ENCODE data around the gene RYR2. TPM values are rescaled to one million over a fixed set of nuclear protein-coding genes. Genes with fewer than 3 reads are reported as not detected.

RYR2 gene
- polyA plus RNA-seq, 1 of the 3 experiments (the other 2 are of a cell fraction), result under 0.01 TPM

DNA sequence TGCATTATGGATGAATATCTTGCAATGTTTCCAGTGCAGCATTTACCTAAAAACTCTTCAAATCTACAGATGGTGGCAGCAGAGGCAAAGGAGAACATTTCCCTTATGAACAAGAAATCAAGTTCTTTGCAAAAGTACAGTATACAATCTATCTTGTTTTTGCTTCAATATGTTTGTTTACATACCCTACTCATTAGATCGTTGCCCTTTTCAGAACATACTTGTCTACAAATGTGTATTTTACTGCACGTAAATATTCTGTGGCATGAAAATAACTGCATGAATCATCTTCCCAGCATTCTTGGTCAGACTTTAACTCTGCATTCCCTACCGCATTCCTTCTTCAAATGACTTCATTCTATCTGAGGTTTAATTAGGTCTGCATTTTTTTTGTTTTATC lies 636.0 kb downstream of the RYR2 start:
- Histone ChIP-seq H3F3A (replicated peaks; ENCODE audit: insufficient read depth) (no peaks in the 10 kb centered on the region), H3K4me1 (ENCODE audit: control insufficient read depth in 1 of 2, insufficient read depth in 2 of 2, low read depth in 1 of 2, low read length in 1 of 2) (no peaks in the 10 kb centered on the region; a peak in 1 of 4 replicates), H2AFZ (ENCODE audit: low read depth) (no peak overlapping the region), H3K9me3 (no peaks in the 10 kb centered on the region), H3K4me2 (no peak overlapping the region), H3K27ac (ENCODE audit: low read depth in 2 of 2, low read length in 1 of 2) (no peak overlapping the region), H3K27me3 (ENCODE audit: insufficient read depth) (no peaks in the 10 kb centered on the region), H3K9me2 (no peaks in the 10 kb centered on the region), H3K79me2 (ENCODE audit: insufficient read depth) (no peaks in the 10 kb centered on the region), H4K20me1 (ENCODE audit: insufficient read depth) (no peaks in the 10 kb centered on the region), H3K36me3 (replicated peaks in 1 of 2; ENCODE audit: control insufficient read depth in 1 of 2, insufficient read depth in 2 of 2, low read length in 1 of 2) (no peaks in the 10 kb centered on the region), H3K4me3 (ENCODE audit: low read depth in 2 of 2, low read length in 1 of 2) (peak overlapping the region in 1 of 2 experiments; percentile 12; a peak in 1 of 4 replicates), H3K9ac (no peak overlapping the region)
- CTCF ChIA-PET, result interaction anchor here (0.7 to 2.5 kb wide), 16 partner anchors 8 to 186 kb away, joined by 3 to 25 read pairs (median 6); no protein-coding TSS in a partner anchor
- DNase-seq, result peak; percentile 21
- TF ChIP-seq, protein P1, sequence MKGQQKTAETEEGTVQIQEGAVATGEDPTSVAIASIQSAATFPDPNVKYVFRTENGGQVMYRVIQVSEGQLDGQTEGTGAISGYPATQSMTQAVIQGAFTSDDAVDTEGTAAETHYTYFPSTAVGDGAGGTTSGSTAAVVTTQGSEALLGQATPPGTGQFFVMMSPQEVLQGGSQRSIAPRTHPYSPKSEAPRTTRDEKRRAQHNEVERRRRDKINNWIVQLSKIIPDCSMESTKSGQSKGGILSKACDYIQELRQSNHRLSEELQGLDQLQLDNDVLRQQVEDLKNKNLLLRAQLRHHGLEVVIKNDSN (IDR thresholded peaks at IDR 0.05; ENCODE audit: borderline replicate concordance, low read depth), result no peak
- TF ChIP-seq TEAD4 (IDR thresholded peaks at IDR 0.05; ENCODE audit: borderline replicate concordance, insufficient read depth), result no peak
- TF ChIP-seq, protein P2, sequence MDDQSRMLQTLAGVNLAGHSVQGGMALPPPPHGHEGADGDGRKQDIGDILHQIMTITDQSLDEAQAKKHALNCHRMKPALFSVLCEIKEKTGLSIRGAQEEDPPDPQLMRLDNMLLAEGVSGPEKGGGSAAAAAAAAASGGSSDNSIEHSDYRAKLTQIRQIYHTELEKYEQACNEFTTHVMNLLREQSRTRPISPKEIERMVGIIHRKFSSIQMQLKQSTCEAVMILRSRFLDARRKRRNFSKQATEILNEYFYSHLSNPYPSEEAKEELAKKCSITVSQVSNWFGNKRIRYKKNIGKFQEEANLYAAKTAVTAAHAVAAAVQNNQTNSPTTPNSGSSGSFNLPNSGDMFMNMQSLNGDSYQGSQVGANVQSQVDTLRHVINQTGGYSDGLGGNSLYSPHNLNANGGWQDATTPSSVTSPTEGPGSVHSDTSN (IDR thresholded peaks at IDR 0.05), result no peak
- TF ChIP-seq GATA2 (CRISPR knock-in tag; IDR thresholded peaks at IDR 0.05), result no peak
- TF ChIP-seq FOXJ3 (CRISPR knock-in tag; IDR thresholded peaks at IDR 0.05), result no peak
- no peak for TF ChIP-seq POLR2AphosphoS5 (IDR thresholded peaks at IDR 0.05; ENCODE audit: low read depth, low read length)
- TF ChIP-seq NFIC (IDR thresholded peaks at IDR 0.05; ENCODE audit: borderline replicate concordance), result no peak
- peak; percentile 87 for TF ChIP-seq RAD21 (IDR thresholded peaks at IDR 0.05; ENCODE audit: low read length)
- no peak for TF ChIP-seq JUND (IDR thresholded peaks at IDR 0.05)
- TF ChIP-seq, protein P3, sequence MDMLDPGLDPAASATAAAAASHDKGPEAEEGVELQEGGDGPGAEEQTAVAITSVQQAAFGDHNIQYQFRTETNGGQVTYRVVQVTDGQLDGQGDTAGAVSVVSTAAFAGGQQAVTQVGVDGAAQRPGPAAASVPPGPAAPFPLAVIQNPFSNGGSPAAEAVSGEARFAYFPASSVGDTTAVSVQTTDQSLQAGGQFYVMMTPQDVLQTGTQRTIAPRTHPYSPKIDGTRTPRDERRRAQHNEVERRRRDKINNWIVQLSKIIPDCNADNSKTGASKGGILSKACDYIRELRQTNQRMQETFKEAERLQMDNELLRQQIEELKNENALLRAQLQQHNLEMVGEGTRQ (IDR thresholded peaks at IDR 0.05; ENCODE audit: borderline replicate concordance, low read depth, low read length), result no peak
- no peak for TF ChIP-seq RFX5 (IDR thresholded peaks at IDR 0.05; ENCODE audit: low read length)
- TF ChIP-seq FOXM1 (IDR thresholded peaks at IDR 0.05; ENCODE audit: low read depth), result no peak
- TF ChIP-seq SMC3 (IDR thresholded peaks at IDR 0.05; ENCODE audit: low read depth, low read length), result peak; percentile 65
- TF ChIP-seq, protein P4, sequence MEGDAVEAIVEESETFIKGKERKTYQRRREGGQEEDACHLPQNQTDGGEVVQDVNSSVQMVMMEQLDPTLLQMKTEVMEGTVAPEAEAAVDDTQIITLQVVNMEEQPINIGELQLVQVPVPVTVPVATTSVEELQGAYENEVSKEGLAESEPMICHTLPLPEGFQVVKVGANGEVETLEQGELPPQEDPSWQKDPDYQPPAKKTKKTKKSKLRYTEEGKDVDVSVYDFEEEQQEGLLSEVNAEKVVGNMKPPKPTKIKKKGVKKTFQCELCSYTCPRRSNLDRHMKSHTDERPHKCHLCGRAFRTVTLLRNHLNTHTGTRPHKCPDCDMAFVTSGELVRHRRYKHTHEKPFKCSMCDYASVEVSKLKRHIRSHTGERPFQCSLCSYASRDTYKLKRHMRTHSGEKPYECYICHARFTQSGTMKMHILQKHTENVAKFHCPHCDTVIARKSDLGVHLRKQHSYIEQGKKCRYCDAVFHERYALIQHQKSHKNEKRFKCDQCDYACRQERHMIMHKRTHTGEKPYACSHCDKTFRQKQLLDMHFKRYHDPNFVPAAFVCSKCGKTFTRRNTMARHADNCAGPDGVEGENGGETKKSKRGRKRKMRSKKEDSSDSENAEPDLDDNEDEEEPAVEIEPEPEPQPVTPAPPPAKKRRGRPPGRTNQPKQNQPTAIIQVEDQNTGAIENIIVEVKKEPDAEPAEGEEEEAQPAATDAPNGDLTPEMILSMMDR (IDR thresholded peaks at IDR 0.05), result peak; percentile 35
- TF ChIP-seq NRF1 (IDR thresholded peaks at IDR 0.05; ENCODE audit: low read depth, low read length), result no peak
- TF ChIP-seq TAF1 (IDR thresholded peaks at IDR 0.05; ENCODE audit: borderline replicate concordance, low read depth, low read length), result no peak
- TF ChIP-seq CHD2 (IDR thresholded peaks at IDR 0.05; ENCODE audit: low read length, partially characterized antibody), result no peak
- no peak for TF ChIP-seq RXRA (IDR thresholded peaks at IDR 0.05; ENCODE audit: borderline replicate concordance, low read depth)
- TF ChIP-seq, protein P5, sequence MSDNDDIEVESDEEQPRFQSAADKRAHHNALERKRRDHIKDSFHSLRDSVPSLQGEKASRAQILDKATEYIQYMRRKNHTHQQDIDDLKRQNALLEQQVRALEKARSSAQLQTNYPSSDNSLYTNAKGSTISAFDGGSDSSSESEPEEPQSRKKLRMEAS (IDR thresholded peaks at IDR 0.05; ENCODE audit: low read depth), result no peak
- no peak for TF ChIP-seq MXI1 (IDR thresholded peaks at IDR 0.05; ENCODE audit: low read depth, low read length)
- TF ChIP-seq EZH2phosphoT487 (IDR thresholded peaks at IDR 0.05; ENCODE audit: borderline replicate concordance, low read depth), result no peak
- TF ChIP-seq, protein P6, sequence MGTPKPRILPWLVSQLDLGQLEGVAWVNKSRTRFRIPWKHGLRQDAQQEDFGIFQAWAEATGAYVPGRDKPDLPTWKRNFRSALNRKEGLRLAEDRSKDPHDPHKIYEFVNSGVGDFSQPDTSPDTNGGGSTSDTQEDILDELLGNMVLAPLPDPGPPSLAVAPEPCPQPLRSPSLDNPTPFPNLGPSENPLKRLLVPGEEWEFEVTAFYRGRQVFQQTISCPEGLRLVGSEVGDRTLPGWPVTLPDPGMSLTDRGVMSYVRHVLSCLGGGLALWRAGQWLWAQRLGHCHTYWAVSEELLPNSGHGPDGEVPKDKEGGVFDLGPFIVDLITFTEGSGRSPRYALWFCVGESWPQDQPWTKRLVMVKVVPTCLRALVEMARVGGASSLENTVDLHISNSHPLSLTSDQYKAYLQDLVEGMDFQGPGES (IDR thresholded peaks at IDR 0.05; ENCODE audit: low read depth, low read length), result no peak
- no peak for TF ChIP-seq FOSL2 (IDR thresholded peaks at IDR 0.05; ENCODE audit: borderline replicate concordance, low read depth)
- no peak for TF ChIP-seq GABPA (IDR thresholded peaks at IDR 0.05; ENCODE audit: low read depth)
- POLR2A ChIA-PET, result no interaction called here
- WGBS (ENCODE audit: low lambda C conversion rate), result 6% methylated on average over 3 of the region's 3 CpGs

Measured in SK-N-SH (cell line).